HG02970 (cell line): ENCODE results near the gene SACM1L.

Experiments used
- ATAC-seq: cut with Tn5 transposase; IDR thresholded peaks from one replicate; pipeline ENCODE4 v1.9.1; 2021; ENCODE audit warnings: mild to moderate bottlenecking, moderate library complexity, moderate number of reproducible peaks; ENCODE audit not compliant: unreplicated experiment, low FRiP score

Gene SACM1L

DNA sequence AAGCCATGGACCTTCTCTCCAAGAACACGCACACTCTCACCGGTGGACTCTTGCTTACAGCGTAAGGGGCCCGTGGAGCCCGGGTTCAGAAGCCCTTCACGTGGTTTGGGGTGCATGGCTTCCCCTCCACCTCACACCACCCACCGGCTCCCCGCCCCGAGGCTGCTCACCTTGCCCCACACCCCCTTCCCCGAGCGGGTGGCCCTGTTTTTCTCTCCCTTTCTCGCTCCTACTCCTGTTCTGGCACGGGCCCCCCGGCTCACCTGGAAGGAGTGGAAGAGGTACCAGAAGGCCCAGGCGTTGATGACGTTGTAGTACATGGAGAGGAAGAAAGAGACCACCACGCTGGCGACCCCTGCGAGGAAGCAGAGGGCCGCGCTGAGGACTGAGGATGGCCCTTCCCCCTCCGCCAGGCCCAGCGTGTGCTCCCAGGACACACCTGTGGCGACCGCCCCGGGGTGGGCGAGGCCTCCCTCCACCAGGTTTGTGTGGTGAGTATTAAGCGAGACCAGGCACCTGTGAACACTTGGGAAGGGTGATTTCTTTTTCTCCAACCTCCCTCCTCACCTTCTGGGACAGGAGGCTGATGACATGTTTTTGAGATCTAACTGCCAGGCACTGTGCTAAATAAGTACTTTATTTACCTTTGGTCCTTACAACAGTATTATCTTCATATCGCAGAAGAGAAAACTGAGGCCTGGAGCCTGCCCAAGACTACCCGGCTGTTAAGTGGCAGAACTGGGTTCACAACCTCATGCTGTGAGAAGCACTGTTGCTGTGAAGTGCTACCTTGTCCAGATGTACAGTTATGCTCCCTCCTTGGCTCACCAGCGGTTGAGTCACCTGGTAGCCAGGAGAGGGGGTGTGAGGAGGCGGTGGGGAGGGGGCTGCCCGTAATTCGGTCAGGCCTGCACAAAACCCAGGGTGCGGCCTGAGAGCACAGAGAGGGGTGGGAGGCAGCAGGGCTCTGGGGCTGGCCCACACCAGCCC lies 90.8 kb downstream of the SACM1L start:
- ATAC-seq: no peak

DNA sequence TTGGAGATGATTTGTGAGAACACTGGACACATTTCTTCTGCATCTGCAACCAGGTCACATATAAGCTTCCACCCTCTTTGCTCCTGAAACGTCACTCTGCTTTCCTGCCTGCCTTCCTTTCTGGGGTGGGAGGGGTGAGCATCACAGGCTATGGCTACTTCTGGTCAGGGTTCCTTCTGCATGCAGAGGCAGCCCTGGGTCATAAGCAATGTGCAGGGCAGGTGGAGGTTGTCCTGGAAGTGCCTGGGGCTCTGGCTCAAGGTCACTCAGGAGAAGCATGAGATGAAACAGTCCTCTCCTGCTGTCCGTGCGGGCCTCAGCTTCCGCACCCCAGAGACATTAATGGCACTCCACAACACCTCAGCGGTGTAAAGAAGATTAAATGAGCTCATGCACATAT lies 92.1 kb downstream of the SACM1L start:
- ATAC-seq: no peak

DNA sequence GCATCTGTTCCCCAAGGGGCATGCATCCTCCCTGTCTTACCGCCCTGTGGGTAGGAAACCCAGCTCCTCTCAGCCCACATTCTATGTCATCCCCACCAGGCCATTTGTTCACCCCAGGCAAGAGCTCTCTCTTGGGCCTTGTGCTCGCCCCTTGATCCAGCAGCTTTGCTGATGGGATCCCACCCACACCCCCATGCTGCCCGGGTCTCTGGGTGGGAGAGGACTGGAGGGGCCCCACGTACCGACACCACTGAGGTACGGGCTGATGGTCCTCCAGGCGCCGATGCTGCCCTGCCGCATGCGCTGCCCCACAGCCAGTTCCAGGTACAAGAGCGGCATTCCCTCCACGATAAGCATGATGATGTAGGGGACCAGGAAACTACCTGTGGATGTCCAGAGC lies 92.6 kb downstream of the SACM1L start:
- ATAC-seq: no peak

DNA sequence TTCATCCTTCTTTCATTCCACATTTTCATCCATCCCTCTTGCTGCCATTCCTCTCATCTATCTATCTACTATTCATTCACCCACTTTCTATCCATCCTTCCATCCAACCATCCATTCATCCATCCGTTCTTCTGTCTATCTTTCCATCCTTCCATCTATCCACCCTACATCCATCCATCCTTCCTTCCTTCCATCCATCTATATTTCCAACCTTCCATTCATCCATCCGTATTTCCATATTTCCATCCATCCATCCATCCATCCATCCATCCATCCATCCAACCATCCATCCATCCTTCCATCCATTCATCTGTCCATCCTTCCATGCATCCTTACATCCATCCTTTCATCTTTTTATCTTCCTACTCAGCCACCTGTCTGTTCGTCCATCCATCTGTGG lies 93.2 kb downstream of the SACM1L start:
- ATAC-seq: no peak

DNA sequence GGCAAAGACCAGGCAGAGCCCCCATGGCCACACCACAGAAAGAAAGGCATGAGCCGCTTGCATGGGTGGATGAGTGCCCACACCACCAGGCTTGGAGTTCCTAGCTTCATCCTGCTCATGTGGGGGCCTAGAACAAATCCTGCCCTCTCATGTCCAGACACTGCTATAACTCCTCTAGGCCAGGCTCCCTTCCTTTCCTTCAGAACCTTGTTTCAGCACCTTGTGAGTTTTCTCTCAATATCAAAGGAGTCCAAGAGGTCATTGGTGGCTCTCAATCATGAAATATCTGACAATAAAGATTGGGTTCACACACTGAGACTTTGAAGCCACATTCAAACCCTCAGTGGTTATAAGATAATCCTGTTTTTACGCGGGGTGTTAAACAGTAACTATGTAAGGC lies 94.5 kb downstream of the SACM1L start:
- no peak for ATAC-seq

DNA sequence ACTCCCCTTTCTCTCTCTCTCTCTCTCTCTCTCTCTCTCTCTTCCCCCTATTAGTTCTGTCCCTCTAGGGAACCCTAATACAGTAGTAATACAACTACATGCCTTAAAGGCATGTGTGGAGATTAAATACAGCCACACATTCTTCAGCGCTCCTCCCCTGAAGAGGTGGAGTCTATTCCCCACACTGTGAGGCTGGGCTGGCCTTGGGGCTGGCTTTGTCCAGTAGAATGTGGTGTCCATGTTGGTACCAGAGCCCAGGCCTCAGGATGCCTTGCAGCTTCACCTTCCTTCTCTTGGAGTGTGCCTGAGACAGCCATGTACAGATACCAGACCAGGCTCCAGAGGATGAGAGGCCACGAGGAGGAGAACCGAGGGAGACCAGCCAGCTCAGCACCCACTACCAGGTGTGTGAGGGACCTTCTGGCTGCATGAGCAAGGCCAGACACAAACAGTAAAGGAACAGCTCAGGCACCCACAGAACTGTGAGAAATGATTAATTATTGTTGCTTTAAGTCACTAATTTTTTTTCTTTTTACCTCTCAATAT lies 96.5 kb downstream of the SACM1L start:
- ATAC-seq: no peak

DNA sequence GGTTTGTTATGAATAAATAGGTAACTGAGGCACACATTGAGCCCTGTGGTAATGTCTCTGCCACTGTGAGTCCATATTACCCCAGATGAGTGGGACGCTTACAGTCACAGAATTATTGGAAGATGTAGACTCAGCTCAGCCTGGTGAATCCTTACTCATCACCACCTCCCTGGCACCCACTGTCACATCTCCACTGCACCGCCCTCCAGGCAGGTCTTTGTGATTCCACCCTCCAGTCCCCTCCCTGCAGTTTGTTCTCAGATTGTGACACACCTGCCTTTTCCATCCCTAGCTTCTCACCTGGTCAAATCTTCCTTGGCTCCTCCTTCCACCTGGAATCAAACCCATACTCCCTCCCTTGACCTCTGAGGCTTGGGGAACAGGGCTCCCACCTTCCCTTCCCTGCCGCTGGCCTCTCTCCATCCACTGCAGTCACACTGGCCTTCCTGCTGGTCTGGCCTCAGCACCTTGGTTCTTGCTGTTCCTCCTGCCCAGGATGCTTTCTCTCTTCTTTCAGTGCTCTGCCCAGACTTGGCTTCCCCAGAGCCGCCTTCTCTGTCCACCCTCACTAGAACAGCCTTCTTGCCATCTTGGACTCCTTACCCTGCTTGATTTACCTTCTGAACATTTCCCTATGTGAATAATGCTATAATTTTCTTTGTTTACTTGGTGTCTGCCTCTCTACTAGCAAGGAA lies 97.8 kb downstream of the SACM1L start:
- no peak for ATAC-seq

DNA sequence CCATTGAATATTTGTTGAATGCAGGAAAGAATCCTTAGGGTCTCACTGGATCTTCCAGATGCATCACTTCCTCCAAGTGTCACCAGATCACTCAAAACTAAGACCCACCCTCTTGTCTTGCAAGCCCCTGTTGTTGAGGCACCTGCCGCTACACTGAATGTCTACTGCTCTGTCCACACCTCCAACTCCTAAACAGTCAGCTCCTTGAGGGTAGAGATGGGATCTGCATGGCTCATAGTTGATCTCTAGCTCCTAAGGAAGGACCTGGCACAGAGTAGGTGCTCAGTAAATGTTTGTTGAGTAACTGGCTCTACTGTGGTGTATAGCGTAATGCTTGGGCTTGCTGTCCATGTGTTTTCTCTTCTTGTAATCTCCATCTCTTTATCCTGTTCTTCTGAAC lies 98.4 kb downstream of the SACM1L start:
- no peak for ATAC-seq

DNA sequence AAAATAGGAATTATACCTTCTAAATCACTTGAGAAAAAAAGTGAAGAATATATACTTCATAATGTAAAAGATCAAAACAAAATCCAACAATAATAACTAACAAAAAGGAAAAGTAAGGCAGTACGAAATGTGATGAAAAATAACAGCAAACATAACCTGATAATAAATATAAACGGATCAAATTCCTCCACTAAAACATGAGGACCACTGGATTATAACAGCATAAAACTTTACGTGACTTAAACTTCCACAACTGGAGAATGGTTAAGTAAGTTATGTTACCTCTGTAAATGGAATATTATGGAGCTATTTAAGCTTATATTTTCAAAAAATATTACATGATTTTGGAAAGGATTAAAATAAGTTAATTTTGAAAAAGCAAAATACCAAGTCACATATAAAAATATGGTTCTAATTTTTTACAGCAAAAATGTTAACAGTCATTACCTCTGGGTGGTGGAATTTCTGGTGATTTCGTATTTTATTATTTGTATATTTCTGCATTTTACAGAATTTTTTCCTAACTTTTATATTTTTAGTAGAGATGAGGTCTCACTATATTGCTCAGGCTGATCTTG lies 100.1 kb downstream of the SACM1L start:
- ATAC-seq: no peak

DNA sequence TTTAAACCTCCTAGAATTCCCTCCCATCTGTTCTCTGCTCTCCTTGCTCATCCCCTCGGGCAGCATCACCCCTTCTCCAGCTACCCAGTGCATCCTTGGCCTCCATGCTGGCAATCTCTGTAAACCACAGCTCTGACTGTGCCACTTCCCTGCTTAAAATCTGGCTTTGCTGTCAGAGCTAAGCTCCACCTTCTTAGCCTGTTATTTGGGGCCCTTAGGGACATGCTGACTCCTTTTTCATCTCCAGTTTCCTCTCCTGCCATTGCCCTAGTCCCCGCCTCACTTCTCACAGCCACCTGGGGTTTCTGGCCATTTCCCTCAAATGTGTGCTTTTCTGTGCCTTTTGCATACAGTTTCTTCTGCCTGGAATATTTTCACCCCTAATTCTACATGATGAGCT lies 101.4 kb downstream of the SACM1L start:
- no peak for ATAC-seq

DNA sequence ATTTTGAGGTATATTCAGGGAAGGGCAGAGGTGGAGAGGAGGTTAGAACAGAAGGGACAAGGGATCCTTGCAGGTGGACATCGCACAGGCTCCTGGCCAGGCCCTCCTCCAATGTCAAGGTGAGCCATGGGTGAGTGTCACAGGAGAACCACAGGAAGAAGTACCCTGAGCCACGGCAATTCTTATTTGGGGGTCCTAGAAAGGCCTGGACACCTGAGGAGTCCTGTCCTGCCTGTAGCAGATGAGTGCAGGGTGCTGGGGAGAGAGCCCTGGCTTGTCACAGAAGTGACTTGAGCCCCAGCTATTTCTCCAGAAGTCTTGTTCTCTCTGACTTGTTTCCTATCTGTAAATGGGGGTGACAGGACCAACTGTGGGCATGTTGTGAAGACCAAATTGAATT lies 102.8 kb downstream of the SACM1L start:
- no peak for ATAC-seq

DNA sequence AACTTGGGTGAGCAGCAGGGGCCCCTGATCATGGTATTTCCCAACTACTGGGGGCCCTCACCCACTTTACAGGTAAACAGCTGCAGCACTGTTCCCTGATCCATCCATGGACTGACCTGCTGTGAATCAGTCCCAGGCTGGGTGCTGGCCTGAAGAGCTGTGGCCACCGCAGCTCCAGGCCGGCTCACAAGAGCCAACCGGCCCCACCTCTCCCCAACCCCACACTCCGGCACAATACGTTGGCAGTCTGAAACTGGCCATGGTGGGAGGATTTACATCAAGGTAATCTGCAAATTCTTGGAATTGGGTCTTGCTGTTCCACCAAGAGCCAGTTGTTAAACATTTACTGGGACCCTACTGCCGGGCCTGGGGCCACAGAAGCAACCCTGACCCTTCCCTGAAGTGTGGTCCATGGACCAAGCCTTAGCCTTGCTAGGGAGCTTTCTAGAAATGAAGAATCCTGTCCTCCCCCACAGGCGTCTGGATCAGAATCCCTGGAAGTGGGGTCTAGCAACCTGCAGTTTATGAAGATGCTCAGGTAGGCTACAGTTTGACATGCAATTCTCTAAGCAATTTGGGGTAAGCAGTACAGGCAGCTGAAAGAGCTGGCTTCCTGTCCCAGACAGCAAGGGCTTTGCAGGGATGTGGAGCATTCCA lies 103.4 kb downstream of the SACM1L start:
- no peak for ATAC-seq

DNA sequence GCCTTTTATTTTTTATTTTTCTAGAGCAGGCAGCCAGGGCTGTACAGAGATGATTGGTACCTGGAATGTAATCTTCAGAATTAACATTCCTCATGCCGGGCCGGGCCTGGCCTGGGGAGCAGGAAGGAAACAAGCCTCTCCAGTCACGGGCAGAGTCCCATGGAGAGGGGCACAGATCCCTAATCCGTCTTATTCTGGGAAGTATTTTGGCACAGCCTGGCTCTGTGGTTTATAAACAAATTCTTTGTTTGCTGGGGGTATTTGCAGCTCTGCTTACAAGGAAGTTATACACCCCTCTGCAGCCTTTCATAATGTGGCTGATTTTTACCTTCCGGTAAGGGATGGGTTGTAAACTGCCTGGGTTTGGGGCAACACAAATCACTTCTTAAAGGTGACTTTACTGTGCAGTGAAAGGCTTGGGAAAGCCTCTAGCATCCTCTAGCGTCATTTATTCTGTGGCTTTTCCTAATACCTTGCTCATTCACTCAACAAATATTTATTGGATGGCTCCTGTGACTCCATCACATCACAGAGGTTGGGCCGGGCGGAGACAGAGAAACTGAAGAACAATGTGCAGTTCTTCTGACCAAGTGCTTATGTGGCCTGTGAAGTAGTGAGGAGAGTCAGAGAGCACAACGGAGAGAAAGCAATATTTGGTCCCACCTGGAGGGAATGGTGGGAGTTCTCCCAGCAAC lies 104.4 kb downstream of the SACM1L start:
- no peak for ATAC-seq

DNA sequence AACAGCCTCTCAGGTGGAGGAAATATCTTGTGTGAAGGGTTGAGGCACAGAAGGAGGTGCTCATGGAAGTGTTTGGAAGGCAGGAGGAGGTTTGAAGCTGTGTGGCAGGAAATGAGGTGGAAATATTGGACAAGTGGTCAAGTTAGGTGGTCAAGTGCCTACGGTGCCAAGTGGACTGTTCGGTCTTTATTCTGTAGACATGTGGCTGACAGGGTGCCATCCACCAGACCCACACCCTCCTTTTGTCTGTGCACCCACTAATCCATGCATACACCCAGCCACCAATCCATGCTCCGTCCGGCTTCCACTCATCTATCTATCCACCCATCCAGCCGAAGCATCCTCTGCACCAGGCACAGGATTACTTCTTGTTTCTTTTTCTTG lies 105.0 kb downstream of the SACM1L start:
- ATAC-seq: no peak

DNA sequence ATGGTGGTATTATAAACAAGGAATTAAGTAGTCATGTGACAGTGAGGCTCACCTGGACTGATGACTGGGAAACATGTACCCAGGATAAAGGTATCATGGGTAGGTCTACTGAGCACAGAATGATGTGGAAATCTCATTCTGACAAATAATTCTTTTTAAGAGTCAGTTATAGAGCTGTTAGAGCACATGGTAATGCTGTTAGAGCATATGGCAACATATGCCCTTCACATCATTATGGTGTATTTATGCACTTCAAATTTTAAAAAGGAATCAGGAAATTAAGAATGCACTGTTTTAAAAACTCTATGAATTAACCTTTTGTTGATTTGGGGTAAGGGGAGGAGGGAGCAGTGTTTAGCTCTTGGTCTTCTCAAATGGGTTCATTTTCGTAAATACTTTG lies 105.5 kb downstream of the SACM1L start:
- ATAC-seq: no peak
